CD14-positive monocyte (primary cell): Measurements from ENCODE around the gene LORICRIN. TPM values are rescaled to one million over a fixed set of nuclear protein-coding genes. Genes with fewer than 3 reads are reported as not detected.

Experiments
- DNase-seq, 3 donors: peaks; one replicate each; pipeline ENCODE4 v3.0.0-alpha.2; 2011 to 2022
- H2AFZ ChIP-seq: 2 replicates; pipeline ENCODE4 v1.6.0; 2012; ENCODE audit warnings: mild to moderate bottlenecking, low read depth, low read length, inconsistent platforms; ENCODE audit not compliant: insufficient read depth, poor library complexity, severe bottlenecking
- H3K27ac ChIP-seq, 2 donors: 1 replicate in 1 of 2; 2 replicates in 1 of 2; pipeline ENCODE4 v1.5.1; 2012 to 2013; ENCODE audit warnings: low read length in 2 of 2, control low read depth in 1 of 2, inconsistent platforms in 1 of 2, low read depth in 1 of 2, mild to moderate bottlenecking in 1 of 2
- H3K27me3 ChIP-seq, 2 donors: one replicate each; pipeline versions ENCODE4 v1.6.0 to v1.6.1; 2011 to 2013; ENCODE audit warnings: low read length in 2 of 2; ENCODE audit not compliant: control insufficient read depth in 2 of 2, insufficient read depth in 2 of 2
- H3K36me3 ChIP-seq, 2 donors: replicated peaks in 1 of 2; 1 replicate in 1 of 2; 2 replicates in 1 of 2; pipeline versions ENCODE4 v1.5.1 to v1.6.1; 2012 to 2013; ENCODE audit warnings: low read length in 2 of 2, control low read depth in 1 of 2, inconsistent platforms in 1 of 2, mild to moderate bottlenecking in 1 of 2; ENCODE audit not compliant: insufficient read depth in 2 of 2, control insufficient read depth in 1 of 2
- H3K4me1 ChIP-seq, 2 donors: 1 replicate in 1 of 2; 2 replicates in 1 of 2; pipeline versions ENCODE4 v1.5.1 to v1.6.1; 2012 to 2013; ENCODE audit warnings: low read length in 2 of 2, control low read depth in 1 of 2, inconsistent platforms in 1 of 2, mild to moderate bottlenecking in 1 of 2, moderate library complexity in 1 of 2; ENCODE audit not compliant: insufficient read depth in 2 of 2, control insufficient read depth in 1 of 2
- H3K4me2 ChIP-seq: replicated peaks from 2 replicates; pipeline ENCODE3; 2012; ENCODE audit warnings: low read length, moderate library complexity, mild to moderate bottlenecking; ENCODE audit not compliant: poor library complexity, severe bottlenecking; ENCODE audit errors: extremely low read depth
- H3K4me3 ChIP-seq, 3 experiments: fragments of 200-600 bp in 1 of 3; sonication (generic) in 1 of 3; replicated peaks in 1 of 3; 1 replicate in 2 of 3; 2 replicates in 1 of 3; pipeline ENCODE4 v1.5.1; 2011 to 2013; ENCODE audit warnings: low read length in 3 of 3, mild to moderate bottlenecking in 3 of 3, control low read depth in 2 of 3, low read depth in 2 of 3, inconsistent platforms in 1 of 3, moderate library complexity in 1 of 3
- H3K79me2 ChIP-seq: 2 replicates; pipeline ENCODE4 v1.6.0; 2012; ENCODE audit warnings: mild to moderate bottlenecking, control low read depth, inconsistent platforms, low read length, moderate library complexity; ENCODE audit not compliant: insufficient read depth
- H3K9ac ChIP-seq: 2 replicates; pipeline ENCODE4 v1.6.0; 2017; ENCODE audit warnings: low read length, mild to moderate bottlenecking; ENCODE audit not compliant: insufficient read depth, poor library complexity, severe bottlenecking
- H3K9me3 ChIP-seq, 2 donors: replicated peaks in 1 of 2; 1 replicate in 1 of 2; 2 replicates in 1 of 2; pipeline versions ENCODE4 v1.5.1 to v1.6.1; 2012 to 2013; ENCODE audit warnings: low read length in 2 of 2, control low read depth in 1 of 2; ENCODE audit not compliant: control insufficient read depth in 1 of 2, insufficient read depth in 1 of 2
- H4K20me1 ChIP-seq: 2 replicates; pipeline ENCODE4 v1.6.0; 2012; ENCODE audit warnings: mild to moderate bottlenecking, low read length, control low read depth, moderate library complexity; ENCODE audit not compliant: insufficient read depth
- H3K27ac Mint-ChIP-seq, 7 donors: one replicate each; pipeline ENCODE4 v1.8.0; 2020; ENCODE audit warnings: mild to moderate bottlenecking in 7 of 7, mixed read lengths in 7 of 7, moderate library complexity in 6 of 7, inconsistent platforms in 2 of 7
- H3K27me3 Mint-ChIP-seq, 3 donors: one replicate each; pipeline ENCODE4 v1.8.0; 2021 to 2022; ENCODE audit warnings: low read depth in 3 of 3, mild to moderate bottlenecking in 3 of 3, mixed read lengths in 3 of 3, moderate library complexity in 3 of 3, inconsistent platforms in 1 of 3
- H3K36me3 Mint-ChIP-seq, 2 donors: one replicate each; pipeline ENCODE4 v1.8.0; 2020; ENCODE audit warnings: mixed read lengths in 2 of 2, inconsistent platforms in 1 of 2, mild to moderate bottlenecking in 1 of 2
- H3K4me1 Mint-ChIP-seq: one replicate; pipeline ENCODE4 v1.8.0; 2020; ENCODE audit warnings: mild to moderate bottlenecking, mixed read lengths
- H3K4me3 Mint-ChIP-seq, 2 donors: one replicate each; pipeline ENCODE4 v1.8.0; 2020; ENCODE audit warnings: mild to moderate bottlenecking in 2 of 2, mixed read lengths in 2 of 2, moderate library complexity in 1 of 2
- H3K9me3 Mint-ChIP-seq, 7 donors: one replicate each; pipeline ENCODE4 v1.8.0; 2020 to 2022; ENCODE audit warnings: mixed read lengths in 7 of 7, mild to moderate bottlenecking in 6 of 7, moderate library complexity in 6 of 7, inconsistent platforms in 2 of 7
- CTCF ChIP-seq: fragments of 200-600 bp; IDR thresholded peaks from one replicate; pipeline ENCODE4 v1.8.0; 2022; ENCODE audit warnings: antibody characterized with exemption, mild to moderate bottlenecking
- WGBS: methylation state at CpG from one replicate; pipeline ENCODE4 v1.1.5; 2013; ENCODE audit warnings: missing lambda C conversion rate; ENCODE audit not compliant: insufficient coverage; 5-methylcytosine and 5-hydroxymethylcytosine counted together
- intact Hi-C, 2 donors: fragments of 100-400 bp; cut with micrococcal nuclease; formaldehyde crosslinking; loops; one replicate each; pipeline versions ENCODE4 v1.15.0 to v1.15.1; 2023
- polyA plus RNA-seq, 3 donors: library from polyadenylated mRNA; depleted of rRNA in 1 of 3; unstranded in 2 of 3; stranded (reverse) in 1 of 3; fragments of 300-500 nt in 2 of 3; fragments of >200 nt in 1 of 3; fragmentation: Illumina TruSeq in 2 of 3; gene quantifications; 1 replicate in 2 of 3; 2 replicates in 1 of 3; pipeline ENCODE4 v1.2.3, GENCODE V29; 2012 to 2021

LORICRIN gene
- polyA plus RNA-seq, 3 donors, result not detected

GRCh38 chr1:153309441-153309840, 50.0 kb downstream of the LORICRIN start:
- no peak overlapping the region for H2AFZ ChIP-seq
- H3K27ac Mint-ChIP-seq, result no peak overlapping the region
- peaks cover 2 to 5% (median 3%) of the 10 kb centered on the region in 3 donors for H3K27me3 Mint-ChIP-seq

GRCh38 chr1:153310526-153310925, 51.0 kb downstream of the LORICRIN start:
- Histone ChIP-seq H3K9ac (no peak overlapping the region), H3K9me3 (no peaks in the 10 kb centered on the region), H3K4me3 (no peak overlapping the region), H3K4me2 (no peak overlapping the region), H3K27ac (no peak overlapping the region), H3K27me3 (no peaks in the 10 kb centered on the region), H3K4me1 (peaks cover 7 to 11% of the 10 kb centered on the region in 2 donors), H2AFZ (no peak overlapping the region), H4K20me1 (no peaks in the 10 kb centered on the region), H3K79me2 (no peaks in the 10 kb centered on the region), H3K36me3 (no peaks in the 10 kb centered on the region)
- WGBS, result 90% methylated on average over 2 of the region's 7 CpGs
- DNase-seq, result no peak
- Mint-ChIP-seq H3K27ac (no peak overlapping the region), H3K9me3 (peaks cover 0 to 6% (median 2%) of the 10 kb centered on the region in 7 donors), H3K4me3 (no peak overlapping the region), H3K4me1 (peaks cover 15% of the 10 kb centered on the region), H3K27me3 (peaks cover 0 to 5% (median 3%) of the 10 kb centered on the region in 3 donors), H3K36me3 (no peaks in the 10 kb centered on the region)
- no peak for TF ChIP-seq CTCF
- intact Hi-C loops, result no loop called here

More at GRCh38 chr1:153309441-153309840, 50.0 kb downstream of the LORICRIN start:
- no peak for DNase-seq
- Histone ChIP-seq H3K9ac (no peak overlapping the region), H4K20me1 (no peaks in the 10 kb centered on the region), H3K4me2 (no peak overlapping the region), H3K9me3 (no peaks in the 10 kb centered on the region), H3K36me3 (no peaks in the 10 kb centered on the region), H3K27ac (no peak overlapping the region), H3K4me3 (no peak overlapping the region), H3K79me2 (no peaks in the 10 kb centered on the region), H3K27me3 (no peaks in the 10 kb centered on the region), H3K4me1 (peaks cover 7 to 11% of the 10 kb centered on the region in 2 donors)
- H3K9me3 Mint-ChIP-seq, result peaks cover 0 to 2% (median 0%) of the 10 kb centered on the region in 7 donors
- TF ChIP-seq CTCF, result no peak
- H3K4me1 Mint-ChIP-seq, result peaks cover 15% of the 10 kb centered on the region
- intact Hi-C loops, result no loop called here
- no CpG with 5 or more reads among the region's 2 CpGs for WGBS
- H3K4me3 Mint-ChIP-seq, result no peak overlapping the region
- H3K36me3 Mint-ChIP-seq, result no peaks in the 10 kb centered on the region

Other genes with a start within 250 kb of the LORICRIN start
- not detected for gene SPRR1B, start 228.5 kb upstream of the LORICRIN start, polyA plus RNA-seq
- not detected for gene SPRR2D, start 218.6 kb upstream of the LORICRIN start, polyA plus RNA-seq
- not detected for gene SPRR2A, start 202.2 kb upstream of the LORICRIN start, polyA plus RNA-seq
- gene SPRR2B, start 188.1 kb upstream of the LORICRIN start, polyA plus RNA-seq, result not detected
- not detected for gene SPRR2E, start 165.2 kb upstream of the LORICRIN start, polyA plus RNA-seq
- not detected for gene SPRR2F, start 146.2 kb upstream of the LORICRIN start, polyA plus RNA-seq
- gene SPRR2G, start 108.8 kb upstream of the LORICRIN start, polyA plus RNA-seq, result not detected
- gene LELP1, start 56.3 kb upstream of the LORICRIN start, polyA plus RNA-seq, result not detected
- gene PRR9, start 42.1 kb upstream of the LORICRIN start, polyA plus RNA-seq, result not detected
- gene PGLYRP3, start 53.3 kb downstream of the LORICRIN start, polyA plus RNA-seq, result not detected
- gene PGLYRP4, start 89.2 kb downstream of the LORICRIN start, polyA plus RNA-seq, result not detected
- over 10,000 TPM; 20,498 to 43,602 (median 40,800) TPM for gene S100A9, start 98.2 kb downstream of the LORICRIN start, polyA plus RNA-seq
- 1,000 to 10,000 TPM; 1,275 to 2,834 (median 2,543) TPM for gene S100A12, start 115.9 kb downstream of the LORICRIN start, polyA plus RNA-seq
- over 10,000 TPM in 2 of 3 donors, 1,000 to 10,000 TPM in 1; 4,193 to 30,135 (median 27,689) TPM for gene S100A8, start 131.4 kb downstream of the LORICRIN start, polyA plus RNA-seq
- not detected for gene S100A7A, start 156.8 kb downstream of the LORICRIN start, polyA plus RNA-seq
- not detected for gene S100A7, start 201.0 kb downstream of the LORICRIN start, polyA plus RNA-seq